Esophagus muscularis mucosa (tissue), 4 donors: ENCODE data around the gene UBTD1. TPM values are rescaled to one million over a fixed set of nuclear protein-coding genes. Genes with fewer than 3 reads are reported as not detected.

Source experiments
- DNase-seq: peaks from one replicate; pipeline ENCODE4 v3.0.0-alpha.2; 2017; ENCODE audit errors: extremely low spot score
- H3K27ac ChIP-seq, 4 donors: fragments of 200-600 bp; sonication (generic); replicated peaks in 1 of 4; 1 replicate in 3 of 4; 2 replicates in 1 of 4; pipeline ENCODE4 v1.5.1; 2016 to 2019; ENCODE audit warnings: mild to moderate bottlenecking in 1 of 4
- H3K27me3 ChIP-seq, 4 donors: fragments of 200-600 bp; sonication (generic); one replicate each; pipeline versions ENCODE4 v1.5.1 to v1.6.0; 2016 to 2019
- H3K36me3 ChIP-seq, 4 donors: fragments of 200-600 bp; sonication (generic); one replicate each; pipeline ENCODE4 v1.5.1; 2016 to 2019
- H3K4me1 ChIP-seq, 4 donors: fragments of 200-600 bp; sonication (generic); one replicate each; pipeline ENCODE4 v1.5.1; 2016 to 2019
- H3K4me3 ChIP-seq, 4 donors: fragments of 200-600 bp; sonication (generic); 1 replicate in 2 of 4; 2 replicates in 2 of 4; pipeline ENCODE4 v1.5.1; 2016 to 2019; ENCODE audit warnings: mild to moderate bottlenecking in 4 of 4, moderate library complexity in 1 of 4
- H3K9me3 ChIP-seq, 4 donors: fragments of 200-600 bp; sonication (generic); 1 replicate in 3 of 4; 2 replicates in 1 of 4; pipeline ENCODE4 v1.5.1; 2016 to 2019
- CTCF ChIP-seq, 3 experiments: fragments of 200-600 bp in 2 of 3; fragments of 450-650 bp in 1 of 3; sonication (generic) in 2 of 3; IDR thresholded peaks; one replicate each; pipeline ENCODE4 v1.5.1; 2017 to 2019; ENCODE audit warnings: antibody characterized with exemption in 3 of 3, mild to moderate bottlenecking in 2 of 3, moderate library complexity in 1 of 3
- EP300 ChIP-seq: sonication (generic); formaldehyde crosslinking; IDR thresholded peaks from one replicate; pipeline ENCODE4 v1.6.1; 2017; ENCODE audit warnings: antibody characterized with exemption
- POLR2A ChIP-seq: fragments of 450-650 bp; IDR thresholded peaks from one replicate; pipeline ENCODE4 v1.6.1; 2017; ENCODE audit warnings: antibody characterized with exemption, moderate library complexity, mild to moderate bottlenecking, low read depth
- POLR2AphosphoS5 ChIP-seq, 2 donors: sonication (generic); formaldehyde crosslinking; IDR thresholded peaks; one replicate each; pipeline ENCODE4 v1.6.1; 2017; ENCODE audit warnings: antibody characterized with exemption in 2 of 2
- WGBS: methylation state at CpG from one replicate; pipeline ENCODE4 v1.1.5; 2018; 5-methylcytosine and 5-hydroxymethylcytosine counted together
- intact Hi-C: fragments of 100-400 bp; cut with DNase I; formaldehyde crosslinking; loops from one replicate; pipeline ENCODE4 v1.15.1; 2023
- total RNA-seq, 4 donors: library from RNA; depleted of rRNA; stranded (reverse); fragments of >200 nt; gene quantifications; one replicate each; pipeline versions ENCODE4 v1.1.0 to v1.2.1, GENCODE V29; 2016

Gene UBTD1
- total RNA-seq, 4 donors from 2014 or later = 4.2 to 18.4 (median 14.1) TPM

DNA sequence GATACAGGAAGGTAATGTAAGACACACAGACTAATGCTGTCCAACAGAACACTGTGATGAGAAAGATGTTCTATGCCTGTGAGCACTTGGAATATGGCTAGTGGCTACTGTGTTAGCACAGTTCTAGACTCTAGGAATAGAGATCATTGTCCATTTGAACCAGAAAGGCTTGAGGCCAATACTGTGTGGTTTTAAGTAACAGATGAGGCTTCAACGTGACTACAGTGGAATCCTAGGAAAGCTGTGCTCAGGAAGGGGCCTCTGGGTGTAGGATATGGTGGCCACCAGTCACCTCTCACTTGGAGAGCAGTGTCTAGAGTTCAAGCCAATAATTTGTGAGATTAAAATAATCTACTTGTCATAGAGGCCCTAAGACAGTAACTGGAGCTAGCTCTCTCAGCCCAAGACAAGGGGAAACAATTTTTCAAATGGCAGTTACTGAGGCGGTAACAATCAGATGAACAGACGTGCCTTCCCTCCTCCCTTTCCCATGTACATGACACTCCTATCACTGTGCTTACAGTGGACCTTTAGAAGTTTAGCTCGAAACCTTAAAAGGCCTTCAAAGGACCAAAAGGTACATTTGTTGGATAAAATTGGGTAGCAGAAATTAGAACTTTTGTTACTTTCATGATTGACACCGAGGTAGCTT, 42.6 kb upstream of the UBTD1 start:
- WGBS = 67% methylated on average over 5 of the region's 5 CpGs
- no peak overlapping the region for H3K4me3 ChIP-seq
- intact Hi-C loops = no loop called here
- DNase-seq = no peak
- peaks cover 41 to 100% (median 83%) of the 10 kb centered on the region in 4 donors for H3K36me3 ChIP-seq
- H3K27ac ChIP-seq = no peak overlapping the region
- TF ChIP-seq POLR2AphosphoS5 (IDR thresholded peaks at IDR 0.05) = no peak
- TF ChIP-seq EP300 = no peak
- no peak for TF ChIP-seq CTCF (IDR thresholded peaks at IDR 0.05)
- no peak for TF ChIP-seq POLR2A
- H3K9me3 ChIP-seq = no peaks in the 10 kb centered on the region
- H3K27me3 ChIP-seq = no peaks in the 10 kb centered on the region
- peaks cover 7 to 35% (median 22%) of the 10 kb centered on the region in 4 donors for H3K4me1 ChIP-seq

DNA sequence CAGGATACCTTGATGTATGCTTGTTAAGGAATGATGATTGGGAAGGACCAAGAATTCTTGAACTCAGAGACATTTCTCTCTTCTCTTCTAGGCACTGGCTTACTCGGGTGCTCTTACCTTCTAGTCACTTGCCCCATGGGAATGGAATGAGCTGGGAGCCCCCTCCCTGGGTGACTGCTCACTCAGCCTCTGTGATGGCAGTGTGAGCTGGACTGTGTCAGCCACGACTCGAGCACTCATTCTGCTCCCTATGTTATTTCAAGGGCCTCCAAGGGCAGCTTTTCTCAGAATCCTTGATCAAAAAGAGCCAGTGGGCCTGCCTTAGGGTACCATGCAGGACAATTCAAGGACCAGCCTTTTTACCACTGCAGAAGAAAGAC, 42.0 kb upstream of the UBTD1 start:
- WGBS = 83% methylated on average over 3 of the region's 3 CpGs
- H3K4me3 ChIP-seq = no peak overlapping the region
- no peak overlapping the region for H3K27ac ChIP-seq
- TF ChIP-seq CTCF (IDR thresholded peaks at IDR 0.05) = no peak
- TF ChIP-seq EP300 = no peak
- no peak for TF ChIP-seq POLR2AphosphoS5 (IDR thresholded peaks at IDR 0.05)
- no peak for TF ChIP-seq POLR2A
- peaks cover 7 to 33% (median 17%) of the 10 kb centered on the region in 4 donors for H3K4me1 ChIP-seq
- peaks cover 47 to 100% (median 87%) of the 10 kb centered on the region in 4 donors for H3K36me3 ChIP-seq
- H3K9me3 ChIP-seq = no peaks in the 10 kb centered on the region
- H3K27me3 ChIP-seq = no peaks in the 10 kb centered on the region
- DNase-seq = no peak
- intact Hi-C loops = no loop called here

DNA sequence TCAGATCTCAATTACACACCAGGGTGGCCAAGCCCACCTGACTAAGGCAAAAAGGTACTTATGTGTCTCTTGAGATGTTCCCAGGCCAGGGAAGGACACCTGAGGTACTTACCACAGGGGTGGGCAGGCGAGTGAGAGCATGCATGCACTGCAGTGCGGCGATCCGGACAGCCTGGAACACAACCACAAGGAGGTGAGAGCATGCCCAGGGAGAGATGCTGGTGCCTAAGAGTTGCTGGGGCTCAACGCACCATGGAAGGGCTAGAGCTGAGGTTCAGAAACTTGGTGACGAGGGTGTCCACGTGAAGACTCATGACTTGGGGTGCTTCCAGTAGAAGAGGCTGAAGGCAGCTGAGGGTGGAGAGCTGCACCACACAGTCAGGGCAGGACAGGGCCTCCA, 39.6 kb upstream of the UBTD1 start:
- Histone ChIP-seq H3K36me3 (peaks cover 58 to 100% (median 85%) of the 10 kb centered on the region in 4 donors), H3K27me3 (no peaks in the 10 kb centered on the region), H3K4me3 (no peak overlapping the region), H3K4me1 (peaks cover 7 to 19% (median 12%) of the 10 kb centered on the region in 4 donors), H3K27ac (no peak overlapping the region), H3K9me3 (no peaks in the 10 kb centered on the region)
- WGBS = 97% methylated on average over 6 of the region's 7 CpGs
- no peak for DNase-seq
- intact Hi-C loops = no loop called here
- TF ChIP-seq CTCF (IDR thresholded peaks at IDR 0.05) = no peak
- no peak for TF ChIP-seq POLR2A
- no peak for TF ChIP-seq EP300
- TF ChIP-seq POLR2AphosphoS5 (IDR thresholded peaks at IDR 0.05) = no peak

GRCh38 chr10:97459933-97460332, 38.8 kb upstream of the UBTD1 start:
- Histone ChIP-seq H3K4me3 (no peak overlapping the region), H3K27me3 (no peaks in the 10 kb centered on the region), H3K36me3 (peaks cover 65 to 100% (median 90%) of the 10 kb centered on the region in 4 donors), H3K4me1 (peaks cover under 1 to 11% (median 7%) of the 10 kb centered on the region in 4 donors), H3K27ac (peak overlapping the region in 1 of 4 donors; percentile 52), H3K9me3 (no peaks in the 10 kb centered on the region)
- intact Hi-C loops = loop anchor here (5.0 kb wide), 2 partner anchors 37 to 152 kb away; partner anchors contain the start of genes MMS19 and UBTD1
- WGBS = 75% methylated on average over 7 of the region's 7 CpGs
- TF ChIP-seq CTCF (IDR thresholded peaks at IDR 0.05) = no peak
- TF ChIP-seq EP300 = no peak
- TF ChIP-seq POLR2A = no peak
- TF ChIP-seq POLR2AphosphoS5 (IDR thresholded peaks at IDR 0.05) = no peak
- DNase-seq = no peak

DNA sequence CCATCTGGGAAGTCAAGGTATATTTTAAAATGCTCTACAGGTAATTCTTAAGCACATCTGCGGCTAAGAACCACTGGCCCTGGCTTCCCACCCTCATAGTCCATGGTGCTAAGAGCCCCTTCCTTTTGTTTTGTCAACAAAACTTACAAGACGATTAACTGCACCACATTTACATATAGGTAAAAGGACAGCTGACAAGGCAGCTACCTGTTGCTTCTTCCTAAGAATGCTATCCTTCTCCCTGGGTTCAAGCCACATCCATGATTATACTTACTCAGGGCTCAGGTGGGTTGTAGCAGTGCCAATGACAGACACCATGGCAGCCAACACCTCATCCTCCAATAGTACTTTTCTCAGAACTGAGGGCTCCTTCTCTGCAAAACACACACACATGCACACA, 36.4 kb upstream of the UBTD1 start:
- no peak for DNase-seq
- H3K36me3 ChIP-seq = peaks cover 70 to 100% (median 93%) of the 10 kb centered on the region in 4 donors
- no peaks in the 10 kb centered on the region for H3K27me3 ChIP-seq
- intact Hi-C loops = loop anchor here (5.0 kb wide), 2 partner anchors 35 to 150 kb away; partner anchors contain the start of genes MMS19 and UBTD1
- H3K4me3 ChIP-seq = no peak overlapping the region
- H3K27ac ChIP-seq = no peak overlapping the region
- 97% methylated on average over 2 of the region's 2 CpGs for WGBS
- TF ChIP-seq POLR2AphosphoS5 (IDR thresholded peaks at IDR 0.05) (no peak), CTCF (IDR thresholded peaks at IDR 0.05) (no peak), POLR2A (no peak), EP300 (no peak)
- H3K9me3 ChIP-seq = no peaks in the 10 kb centered on the region
- peaks cover 0 to 7% (median 6%) of the 10 kb centered on the region in 4 donors for H3K4me1 ChIP-seq
